PC-9 (cell line): Measurements from ENCODE around the gene SCCPDH. TPM values are rescaled to one million over a fixed set of nuclear protein-coding genes. Genes with fewer than 3 reads are reported as not detected.

Experiments used
- Bru-seq: library from RNA; stranded (reverse); fragments of 400-500 nt; gene quantifications from one replicate; lab custom pipeline; 2021; lab: Mats Ljungman, UMichigan
- BruChase-seq, 2 experiments: library from RNA; stranded (reverse); fragments of 400-500 nt; gene quantifications; one replicate each; lab custom pipeline; 2021; lab: Mats Ljungman, UMichigan
- BruUV-seq: library from RNA; stranded (reverse); fragments of 400-500 nt; replicated peaks from 2 replicates; lab custom pipeline; 2021; lab: Mats Ljungman, UMichigan
- CTCF ChIA-PET: fragments of 300-600 bp; sonication (Branson Sonifier 250); formaldehyde crosslinking; loops from one replicate; lab custom pipeline; 2022; ENCODE audit warnings: antibody characterized with exemption; lab: Charles Lee
- POLR2A ChIA-PET: fragments of 300-600 bp; sonication (Branson Sonifier 250); formaldehyde crosslinking; loops from one replicate; lab custom pipeline; 2022; ENCODE audit warnings: antibody characterized with exemption; ENCODE audit not compliant: unreplicated experiment; lab: Charles Lee
- DNase-seq, 2 experiments: peaks; one replicate each; pipeline versions ENCODE4 v3.0.0 to v3.0.0-alpha.2; 2015 to 2022; ENCODE audit warnings: mixed read lengths in 1 of 2
- H2AFZ ChIP-seq: fragments of 200-600 bp; sonication (generic); 2 replicates; pipeline ENCODE4 v1.8.1; 2017; ENCODE audit warnings: antibody characterized with exemption
- H3F3A ChIP-seq: fragments of 200-600 bp; sonication (generic); 2 replicates; pipeline ENCODE4 v1.8.1; 2017; ENCODE audit warnings: antibody characterized with exemption, mild to moderate bottlenecking, low read depth; ENCODE audit not compliant: insufficient read depth
- H3K27ac ChIP-seq: fragments of 200-600 bp; sonication (generic); 2 replicates; pipeline ENCODE4 v1.6.1; 2016; ENCODE audit warnings: mixed run types
- H3K27me3 ChIP-seq: fragments of 200-600 bp; sonication (generic); 2 replicates; pipeline ENCODE4 v1.6.1; 2016; ENCODE audit warnings: low read depth, mixed run types; ENCODE audit not compliant: insufficient read depth
- H3K36me3 ChIP-seq: fragments of 200-600 bp; sonication (generic); 2 replicates; pipeline ENCODE4 v1.6.1; 2016; ENCODE audit warnings: low read depth, mixed run types
- H3K4me1 ChIP-seq: fragments of 200-600 bp; sonication (generic); replicated peaks from 2 replicates; pipeline ENCODE4 v1.6.1; 2016; ENCODE audit warnings: mixed run types; ENCODE audit not compliant: insufficient read depth
- H3K4me2 ChIP-seq: fragments of 200-600 bp; sonication (generic); 2 replicates; pipeline ENCODE4 v1.6.1; 2017; ENCODE audit warnings: mixed run types
- H3K4me3 ChIP-seq: fragments of 200-600 bp; sonication (generic); 2 replicates; pipeline ENCODE4 v1.6.1; 2016; ENCODE audit warnings: mixed run types
- H3K79me2 ChIP-seq: fragments of 200-600 bp; sonication (generic); 2 replicates; pipeline ENCODE4 v1.6.1; 2017; ENCODE audit warnings: low read depth, mixed run types
- H3K9me2 ChIP-seq: fragments of 200-600 bp; sonication (generic); 2 replicates; pipeline ENCODE4 v1.8.1; 2017; ENCODE audit warnings: mild to moderate bottlenecking; ENCODE audit not compliant: insufficient read depth
- H3K9me3 ChIP-seq: fragments of 200-600 bp; sonication (generic); 2 replicates; pipeline ENCODE4 v1.8.1; 2016; ENCODE audit warnings: low read depth; ENCODE audit not compliant: insufficient read depth
- H4K20me1 ChIP-seq: fragments of 200-600 bp; sonication (generic); 2 replicates; pipeline ENCODE4 v1.8.1; 2017; ENCODE audit not compliant: insufficient read depth
- CTCF ChIP-seq: fragments of 200-600 bp; sonication (generic); conservative IDR thresholded peaks from 2 replicates; pipeline ENCODE4 v1.6.1; 2017; ENCODE audit warnings: mixed run types, antibody characterized with exemption, mild to moderate bottlenecking, moderate library complexity
- EZH2 ChIP-seq: fragments of 200-600 bp; sonication (generic); IDR thresholded peaks from 2 replicates; pipeline ENCODE4 v1.8.0; 2017; ENCODE audit warnings: antibody characterized with exemption, low read depth
- intact Hi-C: fragments of 100-400 bp; cut with micrococcal nuclease; formaldehyde crosslinking; loops from one replicate; pipeline ENCODE4 v1.10.0; 2022; ENCODE audit not compliant: unreplicated experiment
- long read RNA-seq: library from polyadenylated mRNA; stranded (forward); transcript quantifications from one replicate; pipeline ENCODE4 v2.0.0, GENCODE V29; 2022
- total RNA-seq: library from RNA; stranded (reverse); gene quantifications from 2 replicates; pipeline ENCODE4 v1.2.3, GENCODE V29; 2021

Gene SCCPDH, protein sequence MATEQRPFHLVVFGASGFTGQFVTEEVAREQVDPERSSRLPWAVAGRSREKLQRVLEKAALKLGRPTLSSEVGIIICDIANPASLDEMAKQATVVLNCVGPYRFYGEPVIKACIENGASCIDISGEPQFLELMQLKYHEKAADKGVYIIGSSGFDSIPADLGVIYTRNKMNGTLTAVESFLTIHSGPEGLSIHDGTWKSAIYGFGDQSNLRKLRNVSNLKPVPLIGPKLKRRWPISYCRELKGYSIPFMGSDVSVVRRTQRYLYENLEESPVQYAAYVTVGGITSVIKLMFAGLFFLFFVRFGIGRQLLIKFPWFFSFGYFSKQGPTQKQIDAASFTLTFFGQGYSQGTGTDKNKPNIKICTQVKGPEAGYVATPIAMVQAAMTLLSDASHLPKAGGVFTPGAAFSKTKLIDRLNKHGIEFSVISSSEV
- total RNA-seq (17.2 and 24.5 TPM in 2 replicates), Bru-seq, nascent RNA (percentile 59 among the genes with signal in this experiment), BruChase-seq, experiment 1, labeled RNA remaining after a 2-hour chase (percentile 59 among the genes with signal in this experiment), BruChase-seq, experiment 2, labeled RNA remaining after a 6-hour chase (percentile 58 among the genes with signal in this experiment)
- long read RNA-seq, transcript SCCPDH-201 (12 exons, 2,503 nt): major isoform, 45 of 51 reads
- long read RNA-seq, partial matches to known transcripts: 1 of 51 reads
- long read RNA-seq, other reads (novel, unspliced or antisense): 5 of 51 reads

- no peaks in the 10 kb centered on the region for H3K79me2 ChIP-seq
- no peaks in the 10 kb centered on the region for H4K20me1 ChIP-seq
- peak in 1 of 2 experiments; percentile 66 for DNase-seq
- TF ChIP-seq EZH2 (no peak), CTCF (no peak)
- no TSS peak for BruUV-seq
- H2AFZ ChIP-seq: peak within 1 kb of the TSS; percentile 88
- H3K27ac ChIP-seq: no peak within 1 kb of the TSS
- H3K9me2 ChIP-seq: no peaks in the 10 kb centered on the region
- CTCF ChIA-PET: interaction anchor here (0.5 to 1.1 kb wide), 2 partner anchors 35 to 226 kb away, joined by 3 read pairs; no protein-coding TSS in a partner anchor
- no peaks in the 10 kb centered on the region for H3K27me3 ChIP-seq
- intact Hi-C loops: loop anchor here (2.0 kb wide), 1 partner anchor 25 kb away; no protein-coding TSS in a partner anchor
- 0 out of 2 replicates have a peak, but pooled peaks cover 4% of the 10 kb centered on the region for H3K4me1 ChIP-seq
- H3K9me3 ChIP-seq: no peaks in the 10 kb centered on the region
- no peaks in the 10 kb centered on the region for H3K36me3 ChIP-seq
- H3K4me3 ChIP-seq: peak within 1 kb of the TSS; percentile 79
- POLR2A ChIA-PET: interaction anchor here (0.6 to 0.7 kb wide), 2 partner anchors 1116 to 1996 kb away, joined by 3 to 4 read pairs; no protein-coding TSS in a partner anchor
- H3K4me2 ChIP-seq: peak within 1 kb of the TSS; percentile 88
- no peaks in the 10 kb centered on the region for H3F3A ChIP-seq
Observed at GRCh38 chr1:246724016-246724730, at the start of gene SCCPDH. SCCPDH (plus strand) TSS chr1:246724409; CDS start chr1:246724423, 14 bp downstream.

GRCh38 chr1:246677842-246678241, 46.4 kb upstream of the SCCPDH start:
- TF ChIP-seq CTCF: no peak
- no peak for TF ChIP-seq EZH2
- CTCF ChIA-PET: no interaction called here
- intact Hi-C loops: no loop called here

More at GRCh38 chr1:246677842-246678241, 46.4 kb upstream of the SCCPDH start:
- Histone ChIP-seq H2AFZ (no peak overlapping the region), H3K9me2 (no peaks in the 10 kb centered on the region), H3K4me1 (no peaks in the 10 kb centered on the region), H3K27ac (no peak overlapping the region), H3F3A (no peaks in the 10 kb centered on the region), H3K9me3 (no peaks in the 10 kb centered on the region), H3K36me3 (no peaks in the 10 kb centered on the region), H3K27me3 (no peaks in the 10 kb centered on the region), H3K4me3 (no peak overlapping the region), H3K79me2 (no peaks in the 10 kb centered on the region), H4K20me1 (no peaks in the 10 kb centered on the region), H3K4me2 (no peak overlapping the region)
- no TSS peak for BruUV-seq
- POLR2A ChIA-PET: no interaction called here
- DNase-seq: no peak
